Measurements from ENCODE around the gene ZNF644. TPM values are rescaled to one million over a fixed set of nuclear protein-coding genes. Genes with fewer than 3 reads are reported as not detected.

Gene ZNF644
- total RNA-seq, 1 experiment from 2014 or later = 55.9 TPM

- no peaks in the 10 kb centered on the region for H3K9me2 ChIP-seq (ENCODE audit: insufficient read depth)
- RAD21 ChIA-PET (ENCODE audit: low non-redundant PET in 1 of 2, low total read pairs in 2 of 2, uncharacterized antibody in 2 of 2, unreplicated experiment in 2 of 2) = no interaction called here
- BruUV-seq (replicated peaks) = no TSS peak
- H3K79me2 ChIP-seq (ENCODE audit: insufficient read depth, low read length) = peaks cover 94% of the 10 kb centered on the region
- TF ChIP-seq CEBPB (IDR thresholded peaks at IDR 0.05; ENCODE audit: low read depth) = peak; percentile 90
- TF ChIP-seq SIN3A (IDR thresholded peaks at IDR 0.05; ENCODE audit: low read depth) = no peak
- TF ChIP-seq YY1 (IDR thresholded peaks at IDR 0.05; ENCODE audit: extremely low read depth, insufficient replicate concordance, low read depth, low read length) = no peak
- TF ChIP-seq FOSL1 (IDR thresholded peaks at IDR 0.05; ENCODE audit: low read depth) = no peak
- no peak for TF ChIP-seq EGR1 (IDR thresholded peaks at IDR 0.05; ENCODE audit: low read depth)
- no peak for TF ChIP-seq REST (IDR thresholded peaks at IDR 0.05; ENCODE audit: low read depth)
- no peaks in the 10 kb centered on the region for H3K27me3 ChIP-seq (ENCODE audit: insufficient read depth, low read length)
- peaks cover 7% of the 10 kb centered on the region; the same call in 1 of the 2 replicates for H4K20me1 ChIP-seq (ENCODE audit: insufficient read depth)
- DNase-seq (ENCODE audit: low read depth, low spot score) (no peak), ATAC-seq (no peak)
- intact Hi-C loops (cut with micrococcal nuclease) = loop anchor here (5.0 kb wide), 3 partner anchors 342 to 847 kb away; no protein-coding TSS in a partner anchor
- no peak overlapping the region for H3K27ac ChIP-seq (ENCODE audit: low read depth, low read length)
- H3K4me2 ChIP-seq (ENCODE audit: low read length) = no peak overlapping the region
- no peak overlapping the region for H3K4me3 ChIP-seq (replicated peaks in 1 of 2; ENCODE audit: low read depth in 1 of 2, low read length in 2 of 2)
- no peaks in the 10 kb centered on the region for H3K9me3 ChIP-seq (ENCODE audit: control insufficient read depth in 1 of 2, insufficient read depth in 1 of 2, low read depth in 1 of 2, low read length in 2 of 2)
- CTCF ChIA-PET = no interaction called here
- H2AFZ ChIP-seq (ENCODE audit: low read depth, low read length, poor library complexity, severe bottlenecking) = no peak overlapping the region
- peaks cover 0 to 15% of the 10 kb centered on the region in 2 experiments; a peak in 1 of 4 replicates for H3K36me3 ChIP-seq (ENCODE audit: control insufficient read depth in 1 of 2, insufficient read depth in 2 of 2, low read length in 2 of 2)
- POLR2A ChIA-PET = no interaction called here
- peaks cover 0 to 11% of the 10 kb centered on the region in 2 experiments; a peak in 1 of 4 replicates for H3K4me1 ChIP-seq (ENCODE audit: control insufficient read depth in 1 of 2, insufficient read depth in 2 of 2, low read length in 2 of 2)
- H3K9ac ChIP-seq (ENCODE audit: low read length) = no peak overlapping the region
These were observed 62.3 kb downstream of the ZNF644 start for GRCh38 chr1:90959352-90960206.
